Left hindlimb (tissue), 1 donor: ENCODE data around the gene MED22.
"Not testable (repeated sequence)": the region's sequence is repeated elsewhere in the genome, so short reads cannot be mapped to it uniquely, and the experiment has no call there.

Experiments
- DNase-seq: peaks from one replicate; pipeline ENCODE4 v3.0.0-alpha.2; 2018

The MED22 gene

GRCh38 chr9:133303266-133304157 is 44.4 kb downstream of the MED22 start:
- DNase-seq, result no peak

- DNase-seq, result no peak
Observed at GRCh38 chr9:133301253-133302230, 46.4 kb downstream of the MED22 start.

DNA sequence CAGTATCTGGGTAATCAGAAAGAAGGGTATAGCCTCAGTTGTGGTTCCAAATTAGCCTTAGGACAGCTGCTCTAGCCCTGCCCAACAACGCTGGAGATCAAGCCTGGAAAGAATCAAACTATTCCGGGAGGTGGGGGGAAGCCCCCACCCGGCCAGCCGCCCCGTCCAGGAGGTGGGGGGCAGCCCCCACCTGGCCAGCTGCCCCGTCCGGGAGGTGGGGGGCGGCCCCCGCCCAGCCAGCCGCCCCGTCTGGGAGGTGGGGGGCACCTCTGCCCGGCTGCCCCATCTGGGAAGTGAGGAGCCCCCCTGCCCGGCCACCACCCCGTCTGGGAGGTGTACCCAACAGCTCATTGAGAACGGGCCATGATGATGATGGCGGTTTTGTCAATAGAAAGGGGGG is 47.9 kb downstream of the MED22 start:
- DNase-seq, result not testable (repeated sequence)

DNA sequence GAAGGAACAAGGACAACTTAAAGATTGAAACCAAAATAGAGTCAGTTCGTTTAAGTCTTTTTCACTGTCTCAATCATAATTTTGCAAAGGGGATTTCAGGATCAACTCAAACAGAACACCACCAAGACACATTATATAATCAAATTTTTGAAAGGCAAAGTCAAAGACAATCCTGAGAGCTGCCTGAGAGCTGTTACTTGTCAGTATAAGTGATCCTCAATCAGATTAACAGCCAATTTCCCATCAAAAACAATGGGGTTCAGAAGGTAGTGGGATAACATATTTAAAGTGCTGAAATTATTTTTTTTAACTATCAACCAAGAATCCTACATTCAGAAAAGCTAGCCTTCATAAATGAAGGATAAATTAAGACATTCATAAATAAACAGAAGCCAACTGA is 53.7 kb downstream of the MED22 start:
- no peak for DNase-seq

DNA sequence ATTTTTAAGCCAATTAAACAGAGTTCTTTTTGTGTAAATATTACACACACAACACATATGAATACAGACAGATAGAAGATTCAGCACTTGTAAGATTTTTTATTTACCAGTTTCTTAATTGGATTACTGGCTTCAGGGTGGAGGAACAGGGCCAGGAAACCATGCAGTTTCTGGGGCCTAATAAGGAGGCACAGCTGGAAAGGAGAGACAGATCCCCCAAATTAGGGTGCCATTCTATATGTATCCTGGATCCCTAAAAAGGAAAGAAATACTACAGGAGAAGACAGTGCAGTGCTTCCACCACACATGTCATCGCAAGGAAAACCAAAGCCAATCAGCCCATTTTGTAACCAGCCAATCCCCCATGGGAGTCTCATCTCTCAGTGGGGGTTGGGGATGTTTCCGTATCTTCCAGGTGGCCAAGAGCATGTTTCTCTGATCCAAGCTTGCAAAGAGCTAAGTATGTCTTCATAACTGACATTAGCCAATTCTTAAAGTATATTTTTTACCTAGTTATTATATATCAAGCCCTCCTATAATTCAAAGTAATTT is 57.1 kb downstream of the MED22 start:
- no peak for DNase-seq
